ENCODE results near the gene CLDN9. TPM values are rescaled to one million over a fixed set of nuclear protein-coding genes. Genes with fewer than 3 reads are reported as not detected.

CLDN9 gene
- polyA plus RNA-seq, 2 of the 4 experiments (the other 2 are of a cell fraction) = 0.03 to 0.06 TPM

- POLR2A ChIA-PET = no interaction called here
- Histone ChIP-seq H3K9me3 (no peaks in the 10 kb centered on the region), H3K27ac (peak overlapping the region in 1 of 2 experiments; percentile 43; a peak in 2 of 6 replicates), H3K4me3 (peak overlapping the region; percentile 30; the same call in 1 of the 3 replicates), H3K4me2 (peak overlapping the region; percentile 68), H3K4me1 (0 out of 3 replicates have a peak, but pooled peaks cover 4% of the 10 kb centered on the region)
- DNase-seq (ENCODE audit: low read depth in 1 of 2, low spot score in 1 of 2) (no peak), ATAC-seq (peak in 1 of 2 experiments; percentile 3; a peak in 1 of 6 replicates), FAIRE-seq (no peak)
- no peak for TF ChIP-seq EHF (CRISPR knock-in tag; IDR thresholded peaks at IDR 0.05)
- TF ChIP-seq RAD21 (conservative IDR thresholded peaks at IDR 0.05 in 1 of 2, IDR thresholded peaks at IDR 0.05 in 1 of 2) = no peak
- no peak for TF ChIP-seq FOSB (CRISPR knock-in tag; IDR thresholded peaks at IDR 0.05)
- TF ChIP-seq HEYL (CRISPR knock-in tag; IDR thresholded peaks at IDR 0.05) = no peak
- no peak for TF ChIP-seq KDM5A (IDR thresholded peaks at IDR 0.05)
- TF ChIP-seq MAFK (IDR thresholded peaks at IDR 0.05; ENCODE audit: partially characterized antibody) = no peak
- TF ChIP-seq PBX3 (IDR thresholded peaks at IDR 0.05) = no peak
- no peak for TF ChIP-seq ATOH8 (CRISPR knock-in tag; IDR thresholded peaks at IDR 0.05; ENCODE audit: low read depth)
- TF ChIP-seq HOXA7 (CRISPR knock-in tag; IDR thresholded peaks at IDR 0.05) = no peak
- no peak for TF ChIP-seq BHLHE40 (IDR thresholded peaks at IDR 0.05; ENCODE audit: low read depth, low read length)
- WGBS (ENCODE audit: missing lambda C conversion rate) = 32% methylated on average over 8 of the region's 40 CpGs
- CTCF ChIA-PET = interaction anchor here (0.5 to 11.8 kb wide), 7 partner anchors 7 to 94 kb away, joined by 3 to 178 read pairs (median 16); partner anchors contain the start of gene ZSCAN10
Measured at GRCh38 chr16:3035972-3036725, 23.4 kb downstream of the CLDN9 start.

GRCh38 chr16:3036726-3037315 lies 24.1 kb downstream of the CLDN9 start, which contains the start of gene BICDL2:
Gene BICDL2, minus strand, starts transcription at chr16:3036944. Its CDS starts 1,448 bp downstream, at chr16:3035496.
- ChIA-PET POLR2A (no interaction called here), CTCF (interaction anchor here (0.9 to 11.8 kb wide), 3 partner anchors 7 to 22 kb away, joined by 4 to 178 read pairs (median 6); no protein-coding TSS in a partner anchor)
- 64% methylated on average over 11 of the region's 44 CpGs for WGBS (ENCODE audit: missing lambda C conversion rate)
- ATAC-seq (no peak), FAIRE-seq (no peak), DNase-seq (ENCODE audit: low read depth in 1 of 2, low spot score in 1 of 2) (no peak)
- Histone ChIP-seq H3K4me1 (0 out of 3 replicates have a peak, but pooled peaks cover 4% of the 10 kb centered on the region), H3K9me3 (no peaks in the 10 kb centered on the region), H3K4me2 (peak within 1 kb of the TSS; percentile 68), H3K4me3 (peak within 1 kb of the TSS; percentile 30; the same call in 1 of the 3 replicates), H3K27ac (peak within 1 kb of the TSS in 1 of 2 experiments; percentile 43; a peak in 2 of 6 replicates)
- no peak for TF ChIP-seq PBX3 (IDR thresholded peaks at IDR 0.05)
- TF ChIP-seq FOSL2 (IDR thresholded peaks at IDR 0.05) = no peak
- no peak for TF ChIP-seq FOSL2 (CRISPR knock-in tag; IDR thresholded peaks at IDR 0.05)
- TF ChIP-seq HOXA7 (CRISPR knock-in tag; IDR thresholded peaks at IDR 0.05) = no peak
- TF ChIP-seq GATA3 (IDR thresholded peaks at IDR 0.05; ENCODE audit: borderline replicate concordance) = no peak
- TF ChIP-seq ZNF302 (CRISPR knock-in tag; IDR thresholded peaks at IDR 0.05) = no peak

GRCh38 chr16:3038256-3038655 lies 25.5 kb downstream of the CLDN9 start:
- ATAC-seq (peak in 1 of 2 experiments; percentile 1; a peak in 1 of 6 replicates), FAIRE-seq (no peak), DNase-seq (ENCODE audit: low read depth in 1 of 2, low spot score in 1 of 2) (no peak)
- no peaks in the 10 kb centered on the region for H3K9me3 ChIP-seq
- H3K4me3 ChIP-seq = no peak overlapping the region
- ChIA-PET POLR2A (no interaction called here), CTCF (interaction anchor here (1.0 to 11.8 kb wide), 4 partner anchors 9 to 127 kb away, joined by 3 to 178 read pairs (median 7); no protein-coding TSS in a partner anchor)
- no peak overlapping the region for H3K27ac ChIP-seq
- TF ChIP-seq ATOH8 (CRISPR knock-in tag; IDR thresholded peaks at IDR 0.05; ENCODE audit: low read depth) (no peak), ZFP36 (IDR thresholded peaks at IDR 0.05; ENCODE audit: borderline replicate concordance, partially characterized antibody) (no peak)
- 0 out of 3 replicates have a peak, but pooled peaks cover 4% of the 10 kb centered on the region for H3K4me1 ChIP-seq
- no peak overlapping the region for H3K4me2 ChIP-seq
- 45% methylated on average over 11 of the region's 11 CpGs for WGBS (ENCODE audit: missing lambda C conversion rate)

Measured in A549 (cell line).